ENCODE data around the gene PTH1R.

Gene PTH1R

GRCh38 chr3:46884427-46884826, 6.9 kb downstream of the PTH1R start:
- TF ChIP-seq CTCF (IDR thresholded peaks at IDR 0.05; ENCODE audit: insufficient read depth, missing control alignments), result no peak
- no peak for DNase-seq (ENCODE audit: insufficient read length, low spot score)
- no peak for FAIRE-seq

GRCh38 chr3:46884929-46885328, 7.4 kb downstream of the PTH1R start:
- no peak for TF ChIP-seq CTCF (IDR thresholded peaks at IDR 0.05; ENCODE audit: insufficient read depth, missing control alignments)
- DNase-seq (ENCODE audit: insufficient read length, low spot score) (no peak), FAIRE-seq (no peak)

GRCh38 chr3:46885612-46886011, 8.1 kb downstream of the PTH1R start:
- DNase-seq (ENCODE audit: insufficient read length, low spot score), result no peak
- TF ChIP-seq CTCF (IDR thresholded peaks at IDR 0.05; ENCODE audit: insufficient read depth, missing control alignments), result no peak
- FAIRE-seq, result no peak

- TF ChIP-seq CTCF (IDR thresholded peaks at IDR 0.05; ENCODE audit: insufficient read depth, missing control alignments), result no peak
- DNase-seq (ENCODE audit: insufficient read length, low spot score) (no peak), FAIRE-seq (no peak)
Observed at GRCh38 chr3:46887980-46888494, 10.5 kb downstream of the PTH1R start.

GRCh38 chr3:46888705-46889104, 11.2 kb downstream of the PTH1R start:
- DNase-seq (ENCODE audit: insufficient read length, low spot score) (no peak), FAIRE-seq (no peak)
- no peak for TF ChIP-seq CTCF (IDR thresholded peaks at IDR 0.05; ENCODE audit: insufficient read depth, missing control alignments)

GRCh38 chr3:46889381-46890110, 12.0 kb downstream of the PTH1R start:
- no peak for TF ChIP-seq CTCF (IDR thresholded peaks at IDR 0.05; ENCODE audit: insufficient read depth, missing control alignments)
- DNase-seq (ENCODE audit: insufficient read length, low spot score) (no peak), FAIRE-seq (no peak)

GRCh38 chr3:46890132-46890531, 12.6 kb downstream of the PTH1R start:
- FAIRE-seq, result no peak

More at GRCh38 chr3:46890132-46890531, 12.6 kb downstream of the PTH1R start:
- DNase-seq (ENCODE audit: insufficient read length, low spot score), result no peak
- TF ChIP-seq CTCF (IDR thresholded peaks at IDR 0.05; ENCODE audit: insufficient read depth, missing control alignments), result no peak

Measured in D721Med (cell line).